ENCODE results near the gene MAPKAP1.
A peak's percentile ranks its signal among the peaks of the same experiment; 100 is the strongest.

MAPKAP1 gene

GRCh38 chr9:125457357-125457756 is 249.7 kb downstream of the MAPKAP1 start:
- TF ChIP-seq, protein P1, sequence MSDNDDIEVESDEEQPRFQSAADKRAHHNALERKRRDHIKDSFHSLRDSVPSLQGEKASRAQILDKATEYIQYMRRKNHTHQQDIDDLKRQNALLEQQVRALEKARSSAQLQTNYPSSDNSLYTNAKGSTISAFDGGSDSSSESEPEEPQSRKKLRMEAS (IDR thresholded peaks at IDR 0.05; ENCODE audit: low read depth, low read length): no peak
- TF ChIP-seq MYC (IDR thresholded peaks at IDR 0.05; ENCODE audit: low read depth, low read length): no peak
- no peak for TF ChIP-seq POLR2A (IDR thresholded peaks at IDR 0.05; ENCODE audit: extremely low read depth, insufficient read length)
- TF ChIP-seq, protein P2, sequence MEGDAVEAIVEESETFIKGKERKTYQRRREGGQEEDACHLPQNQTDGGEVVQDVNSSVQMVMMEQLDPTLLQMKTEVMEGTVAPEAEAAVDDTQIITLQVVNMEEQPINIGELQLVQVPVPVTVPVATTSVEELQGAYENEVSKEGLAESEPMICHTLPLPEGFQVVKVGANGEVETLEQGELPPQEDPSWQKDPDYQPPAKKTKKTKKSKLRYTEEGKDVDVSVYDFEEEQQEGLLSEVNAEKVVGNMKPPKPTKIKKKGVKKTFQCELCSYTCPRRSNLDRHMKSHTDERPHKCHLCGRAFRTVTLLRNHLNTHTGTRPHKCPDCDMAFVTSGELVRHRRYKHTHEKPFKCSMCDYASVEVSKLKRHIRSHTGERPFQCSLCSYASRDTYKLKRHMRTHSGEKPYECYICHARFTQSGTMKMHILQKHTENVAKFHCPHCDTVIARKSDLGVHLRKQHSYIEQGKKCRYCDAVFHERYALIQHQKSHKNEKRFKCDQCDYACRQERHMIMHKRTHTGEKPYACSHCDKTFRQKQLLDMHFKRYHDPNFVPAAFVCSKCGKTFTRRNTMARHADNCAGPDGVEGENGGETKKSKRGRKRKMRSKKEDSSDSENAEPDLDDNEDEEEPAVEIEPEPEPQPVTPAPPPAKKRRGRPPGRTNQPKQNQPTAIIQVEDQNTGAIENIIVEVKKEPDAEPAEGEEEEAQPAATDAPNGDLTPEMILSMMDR (IDR thresholded peaks at IDR 0.05; ENCODE audit: low read depth, low read length): no peak
- no peak for DNase-seq (ENCODE audit: low read depth)
- no peak overlapping the region for H3K4me3 ChIP-seq (ENCODE audit: low read depth, low read length)

DNA sequence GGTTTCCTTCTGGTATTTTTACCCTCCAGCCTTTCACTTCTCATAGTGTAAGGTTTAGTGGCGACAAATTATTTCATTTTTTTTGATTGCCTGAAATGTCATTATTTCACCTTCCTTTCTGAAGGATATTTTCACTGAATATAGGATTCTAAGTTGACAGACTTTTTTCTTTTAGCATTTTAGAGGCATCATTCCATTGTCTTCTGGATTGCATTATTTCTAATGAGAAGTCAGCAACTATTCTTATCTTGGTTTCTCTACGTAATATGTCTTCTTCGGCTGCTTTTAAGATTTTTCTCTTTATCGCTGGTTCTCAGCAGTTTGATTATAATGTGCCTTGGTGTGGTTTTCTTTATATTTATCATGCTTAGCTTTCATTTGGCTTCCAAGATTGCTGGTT is 251.1 kb downstream of the MAPKAP1 start:
- H3K4me3 ChIP-seq (ENCODE audit: low read depth, low read length): no peak overlapping the region
- TF ChIP-seq, protein P2 (IDR thresholded peaks at IDR 0.05; ENCODE audit: low read depth, low read length): no peak
- TF ChIP-seq POLR2A (IDR thresholded peaks at IDR 0.05; ENCODE audit: extremely low read depth, insufficient read length): no peak
- TF ChIP-seq, protein P1 (IDR thresholded peaks at IDR 0.05; ENCODE audit: low read depth, low read length): no peak
- no peak for TF ChIP-seq MYC (IDR thresholded peaks at IDR 0.05; ENCODE audit: low read depth, low read length)
- DNase-seq (ENCODE audit: low read depth): no peak

DNA sequence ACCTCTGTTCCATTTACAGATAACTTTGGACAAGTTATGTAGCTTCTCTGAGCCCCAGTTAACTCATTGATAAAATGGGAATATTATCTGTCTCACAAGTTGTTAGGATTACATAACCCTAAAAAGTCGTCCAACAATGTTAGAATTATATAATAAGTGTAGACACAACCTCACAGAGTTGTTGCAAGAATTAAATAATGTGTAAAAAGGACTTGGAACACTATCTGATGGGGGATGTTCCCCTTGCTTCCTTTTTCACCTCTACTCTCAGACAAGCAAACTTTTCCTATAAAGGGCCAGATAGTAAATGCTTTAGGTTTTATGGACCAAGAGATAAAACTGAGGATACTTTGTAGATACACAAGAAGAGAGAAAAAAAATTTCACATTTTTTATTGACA is 251.9 kb downstream of the MAPKAP1 start:
- no peak overlapping the region for H3K4me3 ChIP-seq (ENCODE audit: low read depth, low read length)
- TF ChIP-seq, protein P2 (IDR thresholded peaks at IDR 0.05; ENCODE audit: low read depth, low read length): no peak
- TF ChIP-seq POLR2A (IDR thresholded peaks at IDR 0.05; ENCODE audit: extremely low read depth, insufficient read length) (no peak), MYC (IDR thresholded peaks at IDR 0.05; ENCODE audit: low read depth, low read length) (no peak)
- TF ChIP-seq, protein P1 (IDR thresholded peaks at IDR 0.05; ENCODE audit: low read depth, low read length): no peak
- no peak for DNase-seq (ENCODE audit: low read depth)

DNA sequence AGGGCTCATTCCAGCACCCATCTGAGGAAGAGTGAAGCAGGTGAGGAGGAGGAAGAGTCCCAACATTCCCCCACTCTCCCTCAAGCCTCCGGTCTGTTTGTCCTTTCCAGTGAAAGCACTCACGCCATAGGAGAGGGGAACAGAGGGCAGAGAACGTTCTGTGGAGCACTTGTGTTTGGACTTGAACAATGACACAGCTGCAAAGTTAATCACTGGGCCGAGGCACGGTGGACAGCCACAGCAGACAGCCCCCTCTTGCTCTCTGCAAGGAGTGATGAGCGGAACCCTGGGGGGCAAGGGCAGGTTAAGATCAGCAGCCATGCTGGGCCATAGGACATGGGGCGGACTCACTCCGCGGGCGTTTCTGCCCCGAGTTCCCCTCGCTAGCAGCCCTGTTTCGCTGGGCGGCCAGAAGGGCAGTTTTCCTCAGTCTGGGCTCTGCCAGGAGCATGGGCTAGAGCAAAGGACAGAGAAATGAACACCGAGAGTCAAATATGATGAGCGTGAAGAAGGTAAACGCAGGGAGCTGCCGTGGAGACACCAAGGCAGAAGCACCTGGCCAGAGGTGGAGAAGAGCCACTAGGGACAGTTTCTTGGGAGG is 259.7 kb downstream of the MAPKAP1 start:
- DNase-seq (ENCODE audit: low read depth): no peak
- TF ChIP-seq, protein P2 (IDR thresholded peaks at IDR 0.05; ENCODE audit: low read depth, low read length): no peak
- TF ChIP-seq, protein P1 (IDR thresholded peaks at IDR 0.05; ENCODE audit: low read depth, low read length): no peak
- TF ChIP-seq MYC (IDR thresholded peaks at IDR 0.05; ENCODE audit: low read depth, low read length) (no peak), POLR2A (IDR thresholded peaks at IDR 0.05; ENCODE audit: extremely low read depth, insufficient read length) (no peak)
- no peak overlapping the region for H3K4me3 ChIP-seq (ENCODE audit: low read depth, low read length)

DNA sequence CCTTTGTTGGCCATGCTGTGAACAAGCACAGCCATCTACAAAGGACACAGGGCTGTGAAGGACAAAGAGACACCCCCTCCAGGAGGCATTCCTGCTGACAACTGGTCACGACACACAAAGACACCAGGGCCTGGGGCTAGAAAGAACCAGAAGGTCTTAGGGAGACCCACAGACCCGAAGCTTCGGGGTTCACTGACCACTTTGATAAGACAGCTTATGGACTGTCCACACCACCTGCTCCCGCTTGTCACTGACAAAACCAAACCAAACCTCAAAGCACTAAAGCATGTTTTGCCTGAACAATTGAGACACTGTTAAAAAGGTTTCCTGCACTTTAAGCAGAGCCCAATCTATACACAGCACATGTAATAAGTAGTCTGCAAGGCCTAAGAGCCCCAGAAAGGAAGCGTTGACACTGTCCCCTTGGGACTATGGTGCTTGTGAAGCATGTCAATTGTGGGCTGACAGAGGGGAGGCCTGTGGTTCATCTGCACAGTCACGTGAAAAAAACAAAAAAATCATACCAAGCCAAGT is 260.4 kb downstream of the MAPKAP1 start:
- DNase-seq (ENCODE audit: low read depth): peak; percentile 92
- no peak overlapping the region for H3K4me3 ChIP-seq (ENCODE audit: low read depth, low read length)

More for the DNA sequence above, 260.4 kb downstream of the MAPKAP1 start:
- TF ChIP-seq MYC (IDR thresholded peaks at IDR 0.05; ENCODE audit: low read depth, low read length): peak; percentile 65
- TF ChIP-seq POLR2A (IDR thresholded peaks at IDR 0.05; ENCODE audit: extremely low read depth, insufficient read length): no peak
- TF ChIP-seq, protein P2 (IDR thresholded peaks at IDR 0.05; ENCODE audit: low read depth, low read length): no peak
- TF ChIP-seq, protein P1 (IDR thresholded peaks at IDR 0.05; ENCODE audit: low read depth, low read length): peak; percentile 87

All from NB4 (cell line).